H9 (cell line): ENCODE measurements around the gene POFUT2. TPM values are rescaled to one million over a fixed set of nuclear protein-coding genes. Genes with fewer than 3 reads are reported as not detected.

Source experiments
- DNase-seq: peaks from one replicate; pipeline ENCODE4 v3.0.0-alpha.2; 2017
- H2AFZ ChIP-seq: one replicate; pipeline ENCODE4 v1.6.1; 2013; ENCODE audit warnings: mild to moderate bottlenecking, low read length, control low read depth, moderate library complexity
- H2AK5ac ChIP-seq: 2 replicates; pipeline ENCODE4 v1.6.1; 2013; ENCODE audit warnings: low read length, control low read depth, mixed read lengths; ENCODE audit not compliant: insufficient read length
- H2BK120ac ChIP-seq: one replicate; pipeline ENCODE4 v1.6.1; 2013; ENCODE audit warnings: low read depth, mild to moderate bottlenecking, low read length, control low read depth, inconsistent platforms; ENCODE audit not compliant: poor library complexity, severe bottlenecking
- H2BK12ac ChIP-seq: 2 replicates; pipeline ENCODE4 v1.6.1; 2013; ENCODE audit warnings: low read length, control low read depth, mixed read lengths, low read depth; ENCODE audit not compliant: insufficient read length
- H2BK15ac ChIP-seq: 2 replicates; pipeline ENCODE4 v1.6.1; 2013; ENCODE audit warnings: low read depth, low read length, control low read depth
- H2BK20ac ChIP-seq: one replicate; pipeline ENCODE4 v1.6.1; 2013; ENCODE audit warnings: low read depth, mild to moderate bottlenecking, low read length, control low read depth, inconsistent platforms; ENCODE audit not compliant: poor library complexity, severe bottlenecking
- H2BK5ac ChIP-seq: 2 replicates; pipeline ENCODE4 v1.6.1; 2013; ENCODE audit warnings: low read length, control low read depth, mixed read lengths; ENCODE audit not compliant: insufficient read length
- H3K14ac ChIP-seq: 2 replicates; pipeline ENCODE4 v1.6.1; 2013; ENCODE audit warnings: low read length, control low read depth; ENCODE audit not compliant: insufficient read depth
- H3K18ac ChIP-seq: 2 replicates; pipeline ENCODE4 v1.6.1; 2013; ENCODE audit warnings: low read depth, mild to moderate bottlenecking, mixed read lengths, low read length, control low read depth; ENCODE audit not compliant: insufficient read length
- H3K23ac ChIP-seq: 2 replicates; pipeline ENCODE4 v1.6.1; 2013; ENCODE audit warnings: low read length, control low read depth, mixed read lengths, low read depth; ENCODE audit not compliant: insufficient read length
- H3K23me2 ChIP-seq: 2 replicates; pipeline ENCODE4 v1.6.1; 2013; ENCODE audit warnings: low read depth, mild to moderate bottlenecking, mixed read lengths, low read length, control low read depth; ENCODE audit not compliant: insufficient read length, poor library complexity, severe bottlenecking
- H3K27ac ChIP-seq: 2 replicates; pipeline ENCODE4 v1.5.1; 2013; ENCODE audit warnings: low read length, control low read depth, mixed read lengths, low read depth; ENCODE audit not compliant: insufficient read length
- H3K27me3 ChIP-seq: 2 replicates; pipeline ENCODE4 v1.6.1; 2013; ENCODE audit warnings: low read length, control low read depth, inconsistent platforms; ENCODE audit not compliant: insufficient read depth
- H3K4ac ChIP-seq: 2 replicates; pipeline ENCODE4 v1.6.1; 2013; ENCODE audit warnings: low read depth, mild to moderate bottlenecking, control low read depth, inconsistent platforms, low read length, moderate library complexity
- H3K4me1 ChIP-seq: 2 replicates; pipeline ENCODE4 v1.6.1; 2013; ENCODE audit warnings: low read length, control low read depth, inconsistent platforms; ENCODE audit not compliant: insufficient read depth
- H3K4me2 ChIP-seq: 2 replicates; pipeline ENCODE4 v1.6.1; 2013; ENCODE audit warnings: low read length, control low read depth, mixed read lengths; ENCODE audit not compliant: insufficient read length, insufficient read depth
- H3K56ac ChIP-seq: 2 replicates; pipeline ENCODE4 v1.6.1; 2013; ENCODE audit warnings: low read depth, mild to moderate bottlenecking, mixed read lengths, low read length, control low read depth; ENCODE audit not compliant: insufficient read length
- H3K79me1 ChIP-seq: 2 replicates; pipeline ENCODE4 v1.6.1; 2013; ENCODE audit warnings: low read depth, mild to moderate bottlenecking, moderate library complexity, low read length, control low read depth, inconsistent platforms; ENCODE audit not compliant: insufficient read depth, poor library complexity, severe bottlenecking
- H3K79me2 ChIP-seq: 2 replicates; pipeline ENCODE4 v1.6.1; 2013; ENCODE audit warnings: low read length, control low read depth, inconsistent platforms; ENCODE audit not compliant: insufficient read depth
- H3K9ac ChIP-seq: 2 replicates; pipeline ENCODE4 v1.6.1; 2013; ENCODE audit warnings: low read length, control low read depth, mixed read lengths; ENCODE audit not compliant: insufficient read length; ENCODE audit errors: extremely low read depth
- H3K9me3 ChIP-seq: one replicate; pipeline ENCODE4 v1.6.1; 2013; ENCODE audit warnings: low read depth, low read length, inconsistent platforms; ENCODE audit not compliant: control insufficient read depth
- H3T11ph ChIP-seq: one replicate; pipeline ENCODE4 v1.6.1; 2013; ENCODE audit warnings: mild to moderate bottlenecking, low read length, control low read depth, inconsistent platforms
- H4K20me1 ChIP-seq: one replicate; pipeline ENCODE4 v1.6.1; 2013; ENCODE audit not compliant: control insufficient read depth, insufficient read length, insufficient read depth
- H4K5ac ChIP-seq: 2 replicates; pipeline ENCODE4 v1.6.1; 2013; ENCODE audit warnings: low read depth, mild to moderate bottlenecking, mixed read lengths, low read length, control low read depth; ENCODE audit not compliant: insufficient read length
- H4K8ac ChIP-seq: replicated peaks from 2 replicates; pipeline ENCODE4 v1.6.1; 2013; ENCODE audit warnings: low read length, control low read depth, mixed read lengths, low read depth; ENCODE audit not compliant: insufficient read length
- H4K91ac ChIP-seq: 2 replicates; pipeline ENCODE4 v1.6.1; 2013; ENCODE audit warnings: low read depth, mild to moderate bottlenecking, moderate library complexity, mixed read lengths, low read length, control low read depth; ENCODE audit not compliant: insufficient read length
- H3K27ac Mint-ChIP-seq, 3 experiments: 2 replicates in 2 of 3; 3 replicates in 1 of 3; pipeline ENCODE4 v1.8.0; 2020 to 2021; ENCODE audit warnings: mixed read lengths in 3 of 3, mild to moderate bottlenecking in 1 of 3, moderate library complexity in 1 of 3
- H3K27me3 Mint-ChIP-seq: 2 replicates; pipeline ENCODE4 v1.8.0; 2021; ENCODE audit warnings: low read depth, mild to moderate bottlenecking, moderate library complexity, mixed read lengths
- H3K36me3 Mint-ChIP-seq, 3 experiments: 2 replicates in 2 of 3; 3 replicates in 1 of 3; pipeline ENCODE4 v1.8.0; 2020 to 2021; ENCODE audit warnings: low read depth in 3 of 3, mixed read lengths in 3 of 3; ENCODE audit not compliant: insufficient read depth in 1 of 3
- H3K4me1 Mint-ChIP-seq, 2 experiments: 2 replicates each; pipeline ENCODE4 v1.8.0; 2020; ENCODE audit warnings: mixed read lengths in 2 of 2
- H3K4me3 Mint-ChIP-seq, 2 experiments: 2 replicates in 1 of 2; 3 replicates in 1 of 2; pipeline ENCODE4 v1.8.0; 2020 to 2021; ENCODE audit warnings: mild to moderate bottlenecking in 2 of 2, mixed read lengths in 2 of 2, moderate library complexity in 1 of 2
- H3K9me3 Mint-ChIP-seq, 2 experiments: 2 replicates in 1 of 2; 3 replicates in 1 of 2; pipeline ENCODE4 v1.8.0; 2020; ENCODE audit warnings: mild to moderate bottlenecking in 2 of 2, mixed read lengths in 2 of 2, moderate library complexity in 1 of 2
- WGBS: extraction: QIAGEN DNeasy Blood & Tissue Kit; methylation state at CpG from one replicate; pipeline ENCODE4 v1.1.7; 2013; ENCODE audit warnings: missing lambda C conversion rate, low lambda C conversion rate, mixed read lengths; ENCODE audit not compliant: insufficient read length; ENCODE audit errors: extremely low coverage; 5-methylcytosine and 5-hydroxymethylcytosine counted together
- total RNA-seq: library from RNA; stranded (reverse); gene quantifications from 2 replicates; pipeline ENCODE4 v1.2.1, GENCODE V29; 2021
- TF ChIP-seq, protein P1 (sequence below): fragments of 200-600 bp; sonication (generic); conservative IDR thresholded peaks from 3 replicates; pipeline ENCODE4 v1.8.0; 2021; ENCODE audit warnings: antibody characterized with exemption, mild to moderate bottlenecking

The POFUT2 gene
- total RNA-seq, 1 experiment from 2014 or later = 34.8 TPM

DNA sequence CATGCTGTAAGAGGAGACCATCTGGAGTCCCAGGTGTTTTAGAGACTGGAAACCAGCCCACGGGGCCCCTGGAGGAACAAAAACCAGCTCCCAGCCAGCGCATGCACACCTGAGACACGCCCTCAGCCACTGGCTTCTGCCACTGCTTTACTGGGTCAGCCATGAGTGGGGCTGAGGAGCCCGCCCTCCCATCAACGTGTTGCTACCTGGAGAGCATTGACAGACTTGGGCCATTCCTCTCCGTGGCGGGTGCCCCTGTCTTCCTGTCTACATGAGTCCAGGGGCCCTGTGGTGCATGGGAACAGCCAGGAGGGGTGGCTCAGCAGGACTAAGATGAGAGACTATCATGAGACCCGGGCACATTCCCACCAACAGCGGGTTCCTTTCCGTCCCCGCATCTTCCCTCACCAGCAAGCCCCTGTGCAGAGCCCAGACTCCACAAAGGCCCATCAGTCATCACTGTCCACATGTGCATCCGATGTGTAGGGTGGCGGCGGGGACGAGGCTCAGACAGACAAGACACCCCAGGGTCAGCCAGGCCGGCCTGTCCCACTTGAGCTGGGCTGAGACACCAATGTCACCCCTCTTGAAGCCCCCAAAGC is 45.4 kb upstream of the POFUT2 start:
- Histone ChIP-seq H3K79me2 (no peaks in the 10 kb centered on the region), H2AFZ (no peak overlapping the region), H2BK15ac (no peak overlapping the region), H2BK20ac (no peak overlapping the region), H3K4me1 (peaks cover 2% of the 10 kb centered on the region; the same call in 1 of the 2 replicates), H3K27ac (no peak overlapping the region), H3K23me2 (no peaks in the 10 kb centered on the region), H3K9ac (no peak overlapping the region), H3K4me2 (no peak overlapping the region), H4K5ac (no peak overlapping the region), H2BK5ac (no peak overlapping the region), H3T11ph (no peak overlapping the region), H3K4ac (no peak overlapping the region), H4K91ac (no peak overlapping the region), H3K9me3 (no peaks in the 10 kb centered on the region), H2AK5ac (no peak overlapping the region), H4K20me1 (no peaks in the 10 kb centered on the region), H2BK120ac (no peak overlapping the region), H3K14ac (no peak overlapping the region), H3K27me3 (no peaks in the 10 kb centered on the region), H3K23ac (no peak overlapping the region), H4K8ac (no peak overlapping the region), H2BK12ac (no peak overlapping the region), H3K56ac (no peak overlapping the region), H3K18ac (no peak overlapping the region), H3K79me1 (no peaks in the 10 kb centered on the region)
- no CpG with 5 or more reads among the region's 16 CpGs for WGBS
- Mint-ChIP-seq H3K4me1 (peaks cover 44 to 57% of the 10 kb centered on the region in 2 experiments), H3K4me3 (no peak overlapping the region), H3K36me3 (no peaks in the 10 kb centered on the region), H3K27ac (peak overlapping the region in 2 of 3 experiments; percentile 13 to 92; a peak in 2 of 7 replicates), H3K9me3 (peaks cover 0 to 3% of the 10 kb centered on the region in 2 experiments; a peak in 3 of 5 replicates), H3K27me3 (peaks cover 16% of the 10 kb centered on the region)
- TF ChIP-seq, protein P1, sequence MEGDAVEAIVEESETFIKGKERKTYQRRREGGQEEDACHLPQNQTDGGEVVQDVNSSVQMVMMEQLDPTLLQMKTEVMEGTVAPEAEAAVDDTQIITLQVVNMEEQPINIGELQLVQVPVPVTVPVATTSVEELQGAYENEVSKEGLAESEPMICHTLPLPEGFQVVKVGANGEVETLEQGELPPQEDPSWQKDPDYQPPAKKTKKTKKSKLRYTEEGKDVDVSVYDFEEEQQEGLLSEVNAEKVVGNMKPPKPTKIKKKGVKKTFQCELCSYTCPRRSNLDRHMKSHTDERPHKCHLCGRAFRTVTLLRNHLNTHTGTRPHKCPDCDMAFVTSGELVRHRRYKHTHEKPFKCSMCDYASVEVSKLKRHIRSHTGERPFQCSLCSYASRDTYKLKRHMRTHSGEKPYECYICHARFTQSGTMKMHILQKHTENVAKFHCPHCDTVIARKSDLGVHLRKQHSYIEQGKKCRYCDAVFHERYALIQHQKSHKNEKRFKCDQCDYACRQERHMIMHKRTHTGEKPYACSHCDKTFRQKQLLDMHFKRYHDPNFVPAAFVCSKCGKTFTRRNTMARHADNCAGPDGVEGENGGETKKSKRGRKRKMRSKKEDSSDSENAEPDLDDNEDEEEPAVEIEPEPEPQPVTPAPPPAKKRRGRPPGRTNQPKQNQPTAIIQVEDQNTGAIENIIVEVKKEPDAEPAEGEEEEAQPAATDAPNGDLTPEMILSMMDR = no peak
- DNase-seq = peak; percentile 27
